ENCODE data around the gene STAM. TPM values are rescaled to one million over a fixed set of nuclear protein-coding genes. Genes with fewer than 3 reads are reported as not detected.

The STAM gene
- total RNA-seq, 1 donor from 2014 or later: 29.6 TPM

- no peak for TF ChIP-seq CTCF (IDR thresholded peaks at IDR 0.05; ENCODE audit: insufficient read depth, low read length, poor library complexity, severe bottlenecking)
- H3K36me3 ChIP-seq (ENCODE audit: control insufficient read depth, insufficient read depth, low read length): no peaks in the 10 kb centered on the region
- no peak for DNase-seq (ENCODE audit: low read depth)
These were observed 27.4 kb downstream of the STAM start for GRCh38 chr10:17671307-17671706.

GRCh38 chr10:17673471-17674061, 29.6 kb downstream of the STAM start:
- Histone ChIP-seq H3K36me3 (ENCODE audit: control insufficient read depth, insufficient read depth, low read length) (no peaks in the 10 kb centered on the region), H3K27me3 (ENCODE audit: control insufficient read depth, insufficient read depth, low read length) (no peaks in the 10 kb centered on the region), H3K4me3 (ENCODE audit: low read depth, low read length) (no peak overlapping the region)
- DNase-seq (ENCODE audit: low read depth): peak; percentile 58
- TF ChIP-seq CTCF (IDR thresholded peaks at IDR 0.05; ENCODE audit: insufficient read depth, low read length, poor library complexity, severe bottlenecking): no peak

More at GRCh38 chr10:17671307-17671706, 27.4 kb downstream of the STAM start:
- H3K4me3 ChIP-seq (ENCODE audit: low read depth, low read length): no peak overlapping the region
- H3K27me3 ChIP-seq (ENCODE audit: control insufficient read depth, insufficient read depth, low read length): no peaks in the 10 kb centered on the region

- TF ChIP-seq CTCF (IDR thresholded peaks at IDR 0.05; ENCODE audit: insufficient read depth, low read length, poor library complexity, severe bottlenecking): no peak
- DNase-seq (ENCODE audit: low read depth): no peak
- Histone ChIP-seq H3K4me3 (ENCODE audit: low read depth, low read length) (no peak overlapping the region), H3K27me3 (ENCODE audit: control insufficient read depth, insufficient read depth, low read length) (no peaks in the 10 kb centered on the region), H3K36me3 (ENCODE audit: control insufficient read depth, insufficient read depth, low read length) (no peaks in the 10 kb centered on the region)
These were observed 30.6 kb downstream of the STAM start for GRCh38 chr10:17674566-17674965.

GRCh38 chr10:17675638-17676037, 31.7 kb downstream of the STAM start:
- no peak for DNase-seq (ENCODE audit: low read depth)
- TF ChIP-seq CTCF (IDR thresholded peaks at IDR 0.05; ENCODE audit: insufficient read depth, low read length, poor library complexity, severe bottlenecking): no peak
- H3K27me3 ChIP-seq (ENCODE audit: control insufficient read depth, insufficient read depth, low read length): no peaks in the 10 kb centered on the region

GRCh38 chr10:17676919-17677318, 33.0 kb downstream of the STAM start:
- no peaks in the 10 kb centered on the region for H3K27me3 ChIP-seq (ENCODE audit: control insufficient read depth, insufficient read depth, low read length)
- no peak overlapping the region for H3K4me3 ChIP-seq (ENCODE audit: low read depth, low read length)
- TF ChIP-seq CTCF (IDR thresholded peaks at IDR 0.05; ENCODE audit: insufficient read depth, low read length, poor library complexity, severe bottlenecking): no peak
- no peak for DNase-seq (ENCODE audit: low read depth)
- H3K36me3 ChIP-seq (ENCODE audit: control insufficient read depth, insufficient read depth, low read length): no peaks in the 10 kb centered on the region

More at GRCh38 chr10:17675638-17676037, 31.7 kb downstream of the STAM start:
- H3K36me3 ChIP-seq (ENCODE audit: control insufficient read depth, insufficient read depth, low read length): no peaks in the 10 kb centered on the region
- no peak overlapping the region for H3K4me3 ChIP-seq (ENCODE audit: low read depth, low read length)
